ENCODE measurements around the gene METRN.

- TF ChIP-seq CTCF (IDR thresholded peaks at IDR 0.05): no peak
- TF ChIP-seq POLR2AphosphoS5 (IDR thresholded peaks at IDR 0.05): no peak
Measured at GRCh38 chr16:728131-728889, 13.4 kb downstream of the METRN start.

Data from prostate gland (tissue), 2 donors.